GM13977 (cell line): ENCODE data around the gene CUEDC1.

Experiments used
- DNase-seq: peaks from one replicate; pipeline ENCODE4 v3.0.0; 2012; ENCODE audit warnings: low spot score
- in situ Hi-C: fragments of 300-500 bp; cut with MboI; formaldehyde crosslinking; loops from one replicate; pipeline ENCODE4 v1.12.0; 2022; ENCODE audit warnings: low sequenced_read_pairs, low pct_unique_long_range_greater_than_20kb, mixed read lengths, inconsistent platforms; ENCODE audit not compliant: unreplicated experiment
- TF ChIP-seq, protein P1 (sequence below): IDR thresholded peaks from 2 replicates; pipeline ENCODE4 v1.5.1; 2012; ENCODE audit warnings: mild to moderate bottlenecking, control low read depth; ENCODE audit not compliant: insufficient read depth; ENCODE audit errors: extremely low read depth, missing control alignments

Gene CUEDC1

GRCh38 chr17:57899391-57899790 lies 55.8 kb downstream of the CUEDC1 start:
- TF ChIP-seq, protein P1, sequence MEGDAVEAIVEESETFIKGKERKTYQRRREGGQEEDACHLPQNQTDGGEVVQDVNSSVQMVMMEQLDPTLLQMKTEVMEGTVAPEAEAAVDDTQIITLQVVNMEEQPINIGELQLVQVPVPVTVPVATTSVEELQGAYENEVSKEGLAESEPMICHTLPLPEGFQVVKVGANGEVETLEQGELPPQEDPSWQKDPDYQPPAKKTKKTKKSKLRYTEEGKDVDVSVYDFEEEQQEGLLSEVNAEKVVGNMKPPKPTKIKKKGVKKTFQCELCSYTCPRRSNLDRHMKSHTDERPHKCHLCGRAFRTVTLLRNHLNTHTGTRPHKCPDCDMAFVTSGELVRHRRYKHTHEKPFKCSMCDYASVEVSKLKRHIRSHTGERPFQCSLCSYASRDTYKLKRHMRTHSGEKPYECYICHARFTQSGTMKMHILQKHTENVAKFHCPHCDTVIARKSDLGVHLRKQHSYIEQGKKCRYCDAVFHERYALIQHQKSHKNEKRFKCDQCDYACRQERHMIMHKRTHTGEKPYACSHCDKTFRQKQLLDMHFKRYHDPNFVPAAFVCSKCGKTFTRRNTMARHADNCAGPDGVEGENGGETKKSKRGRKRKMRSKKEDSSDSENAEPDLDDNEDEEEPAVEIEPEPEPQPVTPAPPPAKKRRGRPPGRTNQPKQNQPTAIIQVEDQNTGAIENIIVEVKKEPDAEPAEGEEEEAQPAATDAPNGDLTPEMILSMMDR, result no peak
- no peak for DNase-seq
- in situ Hi-C loops, result loop anchor here (10.0 kb wide), 1 partner anchor 95 kb away; no protein-coding TSS in a partner anchor

DNA sequence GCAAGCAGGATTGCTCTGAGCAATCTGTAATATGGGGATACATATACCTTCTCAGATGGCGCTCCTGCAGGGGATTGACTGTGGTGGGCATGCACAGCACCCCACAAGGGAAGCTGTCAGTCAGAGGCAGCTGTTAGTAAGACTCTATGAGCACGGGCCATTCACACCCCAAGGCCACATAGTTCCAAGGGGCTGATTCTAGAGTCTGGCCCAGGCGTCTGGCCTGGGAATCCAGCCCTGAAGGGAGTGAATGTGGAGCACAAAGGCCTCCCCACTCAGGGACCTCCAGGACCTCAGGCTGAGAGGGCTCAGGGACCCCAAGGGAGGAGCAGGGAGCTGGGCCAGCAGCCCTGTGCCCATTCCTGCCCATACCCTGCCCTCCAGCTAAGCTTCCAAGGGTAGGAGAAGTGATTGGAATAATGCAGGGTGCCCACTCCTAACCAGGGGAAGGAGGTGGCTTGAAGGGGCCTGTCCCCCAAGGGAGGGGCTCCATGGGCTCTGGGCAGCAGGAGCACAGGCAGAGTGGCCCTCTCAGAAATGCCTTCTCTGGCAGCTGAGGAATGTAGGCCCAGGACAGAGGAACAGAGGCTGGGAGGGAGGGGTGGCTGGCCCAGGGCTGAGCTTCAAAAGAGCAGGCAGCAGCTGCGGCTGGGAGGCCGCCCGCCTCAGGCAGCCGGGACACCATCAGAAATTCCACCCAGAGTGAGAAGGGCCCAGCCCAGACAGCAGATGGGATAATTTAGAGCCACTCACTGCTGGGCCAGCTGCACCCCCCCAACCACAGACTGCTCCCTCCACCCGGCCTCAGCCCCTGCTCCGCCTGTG lies 56.5 kb downstream of the CUEDC1 start:
- DNase-seq, result no peak
- in situ Hi-C loops, result loop anchor here (10.0 kb wide), 1 partner anchor 96 kb away; no protein-coding TSS in a partner anchor
- TF ChIP-seq, protein P1, result no peak

DNA sequence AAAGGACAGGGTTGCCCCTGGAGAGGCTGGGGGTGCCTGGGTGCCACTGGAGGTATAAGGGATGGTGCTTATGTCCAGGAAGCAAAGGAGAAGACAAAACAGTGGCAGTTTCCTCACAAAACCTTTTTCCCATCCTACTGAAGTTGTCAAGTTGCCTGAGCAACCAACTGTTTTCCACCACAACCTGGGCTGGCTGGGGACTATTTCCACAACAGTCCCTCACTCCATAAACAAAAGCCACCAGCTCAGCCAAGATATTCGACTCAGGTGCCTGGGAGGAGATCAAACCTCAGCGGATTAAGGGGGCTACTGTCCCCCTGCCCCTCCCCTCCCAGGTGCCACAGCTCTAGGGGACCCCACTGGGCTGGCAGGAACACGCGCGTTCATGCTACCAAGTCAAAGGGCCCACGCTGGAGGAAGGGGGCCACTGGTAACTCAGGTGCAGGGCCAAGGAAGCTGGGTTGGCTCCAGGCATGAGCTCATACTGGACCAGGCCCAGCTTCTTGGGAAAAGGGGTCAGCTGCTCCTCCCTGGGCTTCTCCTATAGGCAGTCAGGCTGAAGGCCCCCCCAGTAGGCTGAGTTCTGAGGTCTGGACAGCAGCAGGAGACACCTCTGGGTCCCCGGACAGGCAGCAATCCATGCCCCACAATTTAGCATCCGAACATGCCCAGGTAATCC lies 59.7 kb downstream of the CUEDC1 start:
- TF ChIP-seq, protein P1, result no peak
- no peak for DNase-seq
- in situ Hi-C loops, result loop anchor here (10.0 kb wide), 1 partner anchor 99 kb away; no protein-coding TSS in a partner anchor

- DNase-seq, result no peak
- in situ Hi-C loops, result loop anchor here (10.0 kb wide), 1 partner anchor 100 kb away; no protein-coding TSS in a partner anchor
- TF ChIP-seq, protein P1, result no peak
Observed at GRCh38 chr17:57894848-57895247, 60.4 kb downstream of the CUEDC1 start.

GRCh38 chr17:57892820-57893595 lies 62.2 kb downstream of the CUEDC1 start:
- no peak for DNase-seq
- in situ Hi-C loops, result loop anchor here (10.0 kb wide), 1 partner anchor 102 kb away; no protein-coding TSS in a partner anchor
- TF ChIP-seq, protein P1, result no peak
